Epithelial cell of esophagus (primary cell): ENCODE measurements around the gene IGF1R.

Experiments used
- DNase-seq: peaks from one replicate; pipeline ENCODE4 v3.0.0; 2010; ENCODE audit warnings: low read depth
- H3K4me3 ChIP-seq: 2 replicates; pipeline ENCODE4 v1.5.1; 2011; ENCODE audit warnings: mild to moderate bottlenecking, low read length, control low read depth
- TF ChIP-seq, protein P1 (sequence below): IDR thresholded peaks from 2 replicates; pipeline ENCODE4 v1.5.1; 2011; ENCODE audit warnings: low read depth, mild to moderate bottlenecking, low read length, control low read depth, inconsistent platforms; ENCODE audit not compliant: insufficient read depth; ENCODE audit errors: missing control alignments

The IGF1R gene

DNA sequence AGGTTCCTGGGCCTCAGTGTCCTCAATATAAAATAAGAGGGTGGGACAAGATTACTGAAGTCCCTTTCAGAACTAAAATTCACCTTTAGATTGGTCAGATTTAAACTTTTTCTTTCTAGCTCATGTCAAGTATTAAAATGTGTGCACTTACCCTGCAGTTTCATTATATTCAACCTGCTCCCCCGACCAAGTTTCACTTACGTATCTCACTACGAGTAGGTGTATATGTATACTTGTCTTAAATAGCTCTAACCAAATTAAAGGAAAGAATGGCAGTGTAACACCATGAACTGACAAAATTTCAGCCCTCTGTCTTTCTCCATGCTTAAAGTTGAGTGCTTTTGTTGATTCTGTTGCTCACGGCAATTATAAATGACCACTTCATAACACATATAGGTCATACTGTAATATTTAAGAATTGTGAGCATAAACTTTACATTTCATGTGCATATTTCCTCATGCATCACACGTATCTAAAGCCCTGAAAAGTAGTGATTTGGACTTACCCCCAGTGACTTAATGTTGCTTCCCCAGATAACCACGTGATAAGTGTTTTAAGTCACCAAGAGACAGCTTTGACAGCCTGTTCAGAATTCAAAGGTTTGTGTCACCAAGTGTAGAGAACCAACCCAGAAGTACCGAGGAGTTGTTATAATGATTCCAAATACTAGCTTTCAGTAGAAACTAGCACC, 289.2 kb downstream of the IGF1R start:
- no peak overlapping the region for H3K4me3 ChIP-seq
- TF ChIP-seq, protein P1, sequence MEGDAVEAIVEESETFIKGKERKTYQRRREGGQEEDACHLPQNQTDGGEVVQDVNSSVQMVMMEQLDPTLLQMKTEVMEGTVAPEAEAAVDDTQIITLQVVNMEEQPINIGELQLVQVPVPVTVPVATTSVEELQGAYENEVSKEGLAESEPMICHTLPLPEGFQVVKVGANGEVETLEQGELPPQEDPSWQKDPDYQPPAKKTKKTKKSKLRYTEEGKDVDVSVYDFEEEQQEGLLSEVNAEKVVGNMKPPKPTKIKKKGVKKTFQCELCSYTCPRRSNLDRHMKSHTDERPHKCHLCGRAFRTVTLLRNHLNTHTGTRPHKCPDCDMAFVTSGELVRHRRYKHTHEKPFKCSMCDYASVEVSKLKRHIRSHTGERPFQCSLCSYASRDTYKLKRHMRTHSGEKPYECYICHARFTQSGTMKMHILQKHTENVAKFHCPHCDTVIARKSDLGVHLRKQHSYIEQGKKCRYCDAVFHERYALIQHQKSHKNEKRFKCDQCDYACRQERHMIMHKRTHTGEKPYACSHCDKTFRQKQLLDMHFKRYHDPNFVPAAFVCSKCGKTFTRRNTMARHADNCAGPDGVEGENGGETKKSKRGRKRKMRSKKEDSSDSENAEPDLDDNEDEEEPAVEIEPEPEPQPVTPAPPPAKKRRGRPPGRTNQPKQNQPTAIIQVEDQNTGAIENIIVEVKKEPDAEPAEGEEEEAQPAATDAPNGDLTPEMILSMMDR: no peak
- DNase-seq: no peak

DNA sequence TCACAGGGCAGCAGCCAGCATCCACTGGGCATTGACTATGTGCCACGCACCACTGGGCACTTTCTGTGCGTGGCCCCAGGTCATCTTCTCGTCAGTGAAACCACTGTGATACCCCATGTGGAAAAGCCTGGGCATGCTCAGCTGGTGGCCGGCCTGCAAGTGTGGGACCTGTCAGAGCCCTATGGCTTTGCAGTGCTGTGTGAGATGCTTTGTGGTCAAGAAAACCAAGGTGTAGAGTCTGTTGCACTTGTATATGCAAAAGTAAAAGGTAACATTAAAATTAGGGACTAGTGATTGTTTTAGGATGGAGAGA, 289.7 kb downstream of the IGF1R start:
- TF ChIP-seq, protein P1: no peak
- DNase-seq: no peak
- H3K4me3 ChIP-seq: no peak overlapping the region

DNA sequence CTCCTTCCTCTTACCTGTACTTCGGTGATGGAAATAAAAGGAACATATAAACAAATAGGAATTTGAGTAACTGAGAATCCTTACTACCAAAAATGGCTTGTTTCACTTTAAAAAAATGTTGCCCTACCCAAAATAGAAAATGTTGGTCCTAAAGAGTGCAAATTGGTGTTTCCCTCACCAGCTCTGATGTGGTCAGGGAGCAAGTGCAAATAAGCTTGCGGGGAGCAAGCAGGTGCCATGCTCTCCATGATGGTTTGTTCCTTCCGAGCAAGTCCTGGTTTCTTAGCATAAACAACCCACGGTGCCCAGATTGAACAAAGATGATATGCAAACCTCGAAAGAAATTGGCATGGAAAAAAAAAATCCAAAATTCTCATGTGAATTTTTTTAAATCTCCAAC, 290.5 kb downstream of the IGF1R start:
- no peak overlapping the region for H3K4me3 ChIP-seq
- no peak for DNase-seq
- TF ChIP-seq, protein P1: no peak

DNA sequence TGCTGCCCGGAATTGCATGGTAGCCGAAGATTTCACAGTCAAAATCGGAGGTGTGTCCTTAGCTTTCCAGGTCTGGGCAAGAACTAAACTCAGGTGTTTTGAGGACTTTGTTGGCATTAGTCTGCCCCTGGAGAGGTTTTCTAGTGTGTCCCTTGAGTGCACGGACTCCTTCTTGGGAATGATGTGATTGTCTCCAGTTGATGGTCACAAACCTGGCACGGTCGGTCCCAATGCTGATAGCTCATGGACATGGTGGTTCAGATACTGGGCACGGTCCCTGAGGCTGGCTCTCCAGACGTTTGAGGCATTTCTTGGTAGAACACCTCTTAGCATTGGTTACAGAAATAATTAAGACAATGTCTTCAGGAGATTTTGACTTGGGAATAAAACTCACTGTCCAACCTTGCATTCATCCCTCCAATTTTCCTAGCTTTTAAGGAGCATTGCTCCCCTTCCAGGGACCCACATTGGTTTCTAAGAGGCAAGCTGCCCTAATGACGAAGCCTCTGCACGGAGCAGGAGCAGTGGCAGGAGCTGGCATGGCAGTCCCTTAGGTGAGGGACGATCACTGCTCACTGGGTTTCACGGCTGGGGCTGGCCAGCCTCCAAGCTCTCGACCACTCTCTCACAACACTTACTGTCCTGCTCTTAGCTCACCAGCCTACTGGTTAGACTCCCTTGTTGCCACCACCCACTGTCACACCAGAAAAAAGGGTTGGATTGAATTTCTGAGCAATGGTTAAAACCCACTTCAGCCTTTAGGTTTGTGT, 291.2 kb downstream of the IGF1R start:
- no peak for DNase-seq
- H3K4me3 ChIP-seq: no peak overlapping the region
- TF ChIP-seq, protein P1: no peak

DNA sequence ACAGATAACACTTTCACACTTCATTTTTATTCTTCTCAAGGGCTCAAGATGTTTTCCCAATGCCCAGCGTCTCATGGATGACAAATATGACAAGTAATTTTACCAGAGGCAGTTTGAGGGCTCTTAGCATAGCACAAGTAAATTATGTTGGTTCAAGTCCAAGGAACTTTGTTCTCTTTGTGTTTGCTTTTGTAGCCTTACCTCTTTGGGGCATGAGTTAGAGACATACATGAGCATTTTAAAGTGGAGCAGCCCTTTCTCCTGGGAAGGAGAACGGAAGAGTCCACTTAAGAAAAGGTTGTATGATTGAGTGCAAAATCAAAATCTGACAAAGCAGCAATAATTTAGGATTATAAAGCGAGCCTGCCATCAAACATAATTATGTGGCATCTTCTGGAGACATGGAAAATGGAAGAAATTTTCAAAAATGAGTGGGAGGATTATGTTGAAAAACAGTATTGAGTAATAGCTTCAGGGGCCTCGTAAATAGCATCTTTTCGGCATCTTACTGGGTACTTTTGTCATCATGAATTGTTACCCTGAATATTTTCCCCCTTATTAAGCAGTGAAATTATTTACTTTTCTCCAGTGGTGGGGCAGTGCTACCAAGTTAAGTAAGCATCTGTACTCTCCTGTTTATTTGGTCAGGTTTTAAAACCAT, 293.4 kb downstream of the IGF1R start:
- TF ChIP-seq, protein P1: no peak
- no peak for DNase-seq
- no peak overlapping the region for H3K4me3 ChIP-seq

DNA sequence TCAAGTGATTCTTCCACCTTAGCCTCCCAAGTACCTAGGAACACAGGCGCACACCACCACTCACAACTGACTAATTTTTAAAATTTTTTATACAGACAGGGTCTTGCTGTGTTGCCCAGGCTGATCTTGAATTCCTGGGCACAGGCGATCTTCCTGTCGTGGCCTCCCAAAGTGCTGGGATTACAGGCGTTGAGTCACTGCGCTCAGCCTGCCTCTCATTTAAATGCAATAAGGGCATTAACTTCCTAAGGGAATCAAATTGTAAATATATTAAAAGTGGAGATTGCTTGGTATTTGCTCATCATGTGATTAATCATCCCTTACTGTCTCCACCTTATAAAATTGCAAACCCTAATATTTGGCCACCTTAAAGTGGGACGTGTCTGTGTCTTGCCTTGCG, 294.1 kb downstream of the IGF1R start:
- TF ChIP-seq, protein P1: no peak
- DNase-seq: no peak
- H3K4me3 ChIP-seq: no peak overlapping the region
